ENCODE measurements around the gene C5orf22. TPM values are rescaled to one million over a fixed set of nuclear protein-coding genes. Genes with fewer than 3 reads are reported as not detected.

The C5orf22 gene
- total and polyA plus RNA-seq, 8 donors: 21.3 to 30.9 (median 27.4) TPM

DNA sequence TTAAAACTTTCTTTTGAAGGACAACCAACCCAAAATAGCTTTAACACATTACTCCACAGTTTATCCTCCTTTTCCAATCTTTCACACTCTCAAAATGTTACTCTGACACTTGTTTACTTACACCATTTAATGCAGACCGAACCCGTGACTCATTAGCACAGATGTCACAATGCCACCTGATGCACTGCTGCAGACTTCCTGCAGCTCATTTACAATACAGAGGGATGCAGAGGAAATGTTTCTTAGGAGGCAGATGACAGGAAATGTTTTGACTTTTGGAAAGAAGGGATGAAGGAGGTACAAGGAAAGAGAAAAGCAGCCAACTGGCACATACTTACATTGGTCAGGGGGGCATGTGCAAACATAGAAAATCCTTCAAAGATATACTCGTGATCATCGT is 39.2 kb upstream of the C5orf22 start:
- Histone ChIP-seq H3K36me3 (peaks cover 0 to 87% of the 10 kb centered on the region in 2 donors), H3K4me3 (no peak overlapping the region), H3K27me3 (no peaks in the 10 kb centered on the region), H3K27ac (no peak overlapping the region), H3K9me3 (no peaks in the 10 kb centered on the region), H3K4me1 (no peaks in the 10 kb centered on the region)
- ATAC-seq: no peak
- intact Hi-C loops (cut with DNase I): no loop called here
- TF ChIP-seq, protein P1, sequence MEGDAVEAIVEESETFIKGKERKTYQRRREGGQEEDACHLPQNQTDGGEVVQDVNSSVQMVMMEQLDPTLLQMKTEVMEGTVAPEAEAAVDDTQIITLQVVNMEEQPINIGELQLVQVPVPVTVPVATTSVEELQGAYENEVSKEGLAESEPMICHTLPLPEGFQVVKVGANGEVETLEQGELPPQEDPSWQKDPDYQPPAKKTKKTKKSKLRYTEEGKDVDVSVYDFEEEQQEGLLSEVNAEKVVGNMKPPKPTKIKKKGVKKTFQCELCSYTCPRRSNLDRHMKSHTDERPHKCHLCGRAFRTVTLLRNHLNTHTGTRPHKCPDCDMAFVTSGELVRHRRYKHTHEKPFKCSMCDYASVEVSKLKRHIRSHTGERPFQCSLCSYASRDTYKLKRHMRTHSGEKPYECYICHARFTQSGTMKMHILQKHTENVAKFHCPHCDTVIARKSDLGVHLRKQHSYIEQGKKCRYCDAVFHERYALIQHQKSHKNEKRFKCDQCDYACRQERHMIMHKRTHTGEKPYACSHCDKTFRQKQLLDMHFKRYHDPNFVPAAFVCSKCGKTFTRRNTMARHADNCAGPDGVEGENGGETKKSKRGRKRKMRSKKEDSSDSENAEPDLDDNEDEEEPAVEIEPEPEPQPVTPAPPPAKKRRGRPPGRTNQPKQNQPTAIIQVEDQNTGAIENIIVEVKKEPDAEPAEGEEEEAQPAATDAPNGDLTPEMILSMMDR (IDR thresholded peaks at IDR 0.05): no peak
- DNase-seq: no peak

DNA sequence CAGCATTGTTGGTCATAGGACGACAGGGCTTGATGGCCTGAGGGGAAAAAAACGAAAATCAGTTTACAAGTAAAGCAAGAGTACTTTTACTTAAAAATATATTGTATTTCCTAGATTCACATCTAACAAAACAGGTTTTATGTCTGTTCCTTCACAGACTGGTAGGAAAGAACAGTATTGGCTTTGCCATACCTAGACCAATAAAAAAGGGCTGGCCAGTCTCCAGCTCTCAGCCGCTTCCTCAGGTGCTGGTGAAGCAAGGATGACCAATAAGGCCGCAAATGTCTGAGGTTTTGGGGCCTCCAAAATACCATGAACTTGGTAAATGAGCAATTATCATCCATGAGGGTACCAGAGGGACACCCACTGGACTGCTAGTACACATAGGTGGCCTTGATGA is 36.8 kb upstream of the C5orf22 start:
- no peak overlapping the region for H3K27ac ChIP-seq
- H3K4me3 ChIP-seq: no peak overlapping the region
- H3K4me1 ChIP-seq: no peaks in the 10 kb centered on the region
- H3K9me3 ChIP-seq: no peaks in the 10 kb centered on the region
- H3K27me3 ChIP-seq: no peaks in the 10 kb centered on the region
- DNase-seq (no peak), ATAC-seq (no peak)
- H3K36me3 ChIP-seq: peaks cover 0 to 91% of the 10 kb centered on the region in 2 donors
- intact Hi-C loops (cut with DNase I): no loop called here
- TF ChIP-seq, protein P1 (IDR thresholded peaks at IDR 0.05): no peak

DNA sequence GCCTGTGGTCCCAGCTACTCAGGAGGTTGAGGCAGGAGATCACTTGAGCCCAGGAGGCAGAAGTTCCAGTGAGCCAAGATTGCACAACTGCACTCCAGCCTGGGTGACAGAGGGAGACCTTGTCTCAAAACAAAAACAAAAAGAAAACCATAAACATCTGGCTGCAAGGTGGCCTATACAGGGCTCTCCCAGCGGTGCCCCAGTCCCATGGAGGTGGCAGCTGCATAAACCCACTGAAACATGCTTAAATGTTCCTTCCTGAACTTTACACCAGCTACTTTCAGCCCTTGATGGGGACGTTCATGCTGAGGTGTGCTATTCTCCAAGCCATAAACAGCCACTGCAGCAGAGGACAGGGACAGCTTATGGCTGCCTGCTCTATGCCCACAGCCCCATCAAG is 35.8 kb upstream of the C5orf22 start:
- Histone ChIP-seq H3K36me3 (peaks cover 0 to 95% of the 10 kb centered on the region in 2 donors), H3K9me3 (no peaks in the 10 kb centered on the region), H3K4me3 (no peak overlapping the region), H3K4me1 (no peaks in the 10 kb centered on the region), H3K27ac (no peak overlapping the region), H3K27me3 (no peaks in the 10 kb centered on the region)
- ATAC-seq (no peak), DNase-seq (no peak)
- TF ChIP-seq, protein P1 (IDR thresholded peaks at IDR 0.05): no peak
- intact Hi-C loops (cut with DNase I): no loop called here

DNA sequence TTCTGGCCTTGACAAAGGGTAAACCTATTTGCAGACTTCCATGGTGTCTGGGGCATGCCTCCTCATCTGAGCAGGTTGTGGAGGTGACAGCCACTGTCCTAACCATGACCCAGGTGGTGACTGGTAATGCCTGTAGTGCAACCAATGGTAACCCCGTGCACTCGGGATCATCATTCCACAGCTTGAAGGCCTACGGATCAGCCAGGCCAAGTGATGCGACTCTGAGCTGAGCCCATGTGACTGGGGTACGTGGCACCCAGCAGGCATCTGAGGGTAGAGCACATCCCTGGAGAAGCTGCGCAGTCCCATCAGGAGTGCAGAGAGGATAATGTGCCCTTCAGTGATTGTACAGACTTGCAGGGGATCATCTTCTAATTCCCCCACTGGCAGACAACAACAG is 35.2 kb upstream of the C5orf22 start:
- DNase-seq (no peak), ATAC-seq (no peak)
- H3K4me3 ChIP-seq: no peak overlapping the region
- H3K27ac ChIP-seq: no peak overlapping the region
- intact Hi-C loops (cut with DNase I): no loop called here
- H3K27me3 ChIP-seq: no peaks in the 10 kb centered on the region
- H3K4me1 ChIP-seq: no peaks in the 10 kb centered on the region
- no peaks in the 10 kb centered on the region for H3K9me3 ChIP-seq
- peaks cover 0 to 95% of the 10 kb centered on the region in 2 donors for H3K36me3 ChIP-seq
- TF ChIP-seq, protein P1 (IDR thresholded peaks at IDR 0.05): no peak

DNA sequence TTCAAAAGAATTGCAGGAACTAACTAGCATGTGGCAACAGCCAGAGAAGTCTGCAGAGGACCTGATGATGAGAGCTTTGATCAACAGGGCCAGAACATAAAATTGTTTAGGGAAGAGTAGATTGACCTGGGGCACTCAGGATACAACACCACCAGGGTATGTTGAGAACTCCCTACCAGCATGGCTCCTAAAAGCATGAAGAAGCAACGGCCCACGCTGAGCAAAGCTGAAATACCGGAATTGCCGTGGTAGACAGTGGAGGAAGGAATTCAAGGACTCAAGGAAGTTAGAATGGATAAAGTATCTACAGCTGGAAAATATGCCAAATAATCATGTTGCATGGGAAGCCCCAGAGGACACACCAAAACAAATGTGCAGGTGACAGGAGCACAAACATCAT is 31.8 kb upstream of the C5orf22 start:
- no peaks in the 10 kb centered on the region for H3K9me3 ChIP-seq
- peaks cover 0 to 100% of the 10 kb centered on the region in 2 donors for H3K36me3 ChIP-seq
- TF ChIP-seq, protein P1 (IDR thresholded peaks at IDR 0.05): no peak
- H3K27me3 ChIP-seq: no peaks in the 10 kb centered on the region
- no peaks in the 10 kb centered on the region for H3K4me1 ChIP-seq
- no peak overlapping the region for H3K4me3 ChIP-seq
- ATAC-seq: no peak
- no peak for DNase-seq
- H3K27ac ChIP-seq: no peak overlapping the region
- intact Hi-C loops (cut with DNase I): no loop called here
